Naive B cell (primary cell): ENCODE measurements around the gene ABHD17A. TPM values are rescaled to one million over a fixed set of nuclear protein-coding genes. Genes with fewer than 3 reads are reported as not detected.
"Not testable (repeated sequence)": the region's sequence is repeated elsewhere in the genome, so short reads cannot be mapped to it uniquely, and the experiment has no call there.

Source experiments
- ATAC-seq, 2 donors: fragments of 150-1000 bp; cut with Tn5 transposase; 2 replicates each; pipeline ENCODE4 v1.10.0; 2021; ENCODE audit warnings: low read depth in 2 of 2, mild to moderate bottlenecking in 2 of 2, moderate library complexity in 2 of 2
- DNase-seq: peaks from one replicate; pipeline ENCODE4 v3.0.0; 2022
- H3K27ac Mint-ChIP-seq, 6 donors: one replicate each; pipeline ENCODE4 v1.8.0; 2020 to 2022; ENCODE audit warnings: mild to moderate bottlenecking in 6 of 6, mixed read lengths in 6 of 6, moderate library complexity in 5 of 6, inconsistent platforms in 2 of 6
- H3K27me3 Mint-ChIP-seq, 3 donors: one replicate each; pipeline ENCODE4 v1.8.0; 2021 to 2022; ENCODE audit warnings: mixed read lengths in 3 of 3, mild to moderate bottlenecking in 1 of 3
- H3K36me3 Mint-ChIP-seq, 2 donors: one replicate each; pipeline ENCODE4 v1.8.0; 2020 to 2022; ENCODE audit warnings: mixed read lengths in 2 of 2, inconsistent platforms in 1 of 2, mild to moderate bottlenecking in 1 of 2
- H3K4me1 Mint-ChIP-seq, 3 donors: one replicate each; pipeline ENCODE4 v1.8.0; 2020 to 2022; ENCODE audit warnings: mixed read lengths in 3 of 3, inconsistent platforms in 1 of 3, mild to moderate bottlenecking in 1 of 3, moderate library complexity in 1 of 3
- H3K4me3 Mint-ChIP-seq, 8 donors: one replicate each; pipeline ENCODE4 v1.8.0; 2020 to 2022; ENCODE audit warnings: mild to moderate bottlenecking in 8 of 8, mixed read lengths in 8 of 8, moderate library complexity in 8 of 8, inconsistent platforms in 2 of 8
- H3K9me3 Mint-ChIP-seq, 7 donors: one replicate each; pipeline ENCODE4 v1.8.0; 2020 to 2022; ENCODE audit warnings: mixed read lengths in 7 of 7, mild to moderate bottlenecking in 5 of 7, inconsistent platforms in 2 of 7, moderate library complexity in 1 of 7
- polyA plus RNA-seq, 6 donors: library from polyadenylated mRNA; unstranded; fragments of 300-500 nt; fragmentation: Illumina TruSeq; gene quantifications; one replicate each; pipeline ENCODE4 v1.2.3, GENCODE V29; 2021; ENCODE audit warnings: low read depth in 6 of 6

The ABHD17A gene
- polyA plus RNA-seq, 6 donors from 2014 or later, result 59.4 to 113 (median 78.2) TPM

GRCh38 chr19:1905863-1906375, 20.6 kb upstream of the ABHD17A start:
- DNase-seq (no peak), ATAC-seq (no peak)
- Mint-ChIP-seq H3K4me1 (peaks cover 38 to 68% (median 66%) of the 10 kb centered on the region in 3 donors), H3K9me3 (no peaks in the 10 kb centered on the region), H3K4me3 (peak overlapping the region; percentile 85 to 94 (median 90)), H3K27ac (peak overlapping the region; percentile 63 to 99 (median 93)), H3K27me3 (no peaks in the 10 kb centered on the region), H3K36me3 (no peaks in the 10 kb centered on the region)

GRCh38 chr19:1905110-1905862, 20.0 kb upstream of the ABHD17A start, which contains the start of the genes ADAT3 and SCAMP4:
TSS of gene ADAT3 (plus strand) at chr19:1905399. CDS start at chr19:1912048, 6,649 bp downstream.
TSS of gene SCAMP4 (plus strand) at chr19:1905399. CDS start at chr19:1915020, 9,621 bp downstream.
- DNase-seq (peak; percentile 97), ATAC-seq (peak; percentile 86 to 87)
- Mint-ChIP-seq H3K9me3 (no peaks in the 10 kb centered on the region), H3K27ac (peak within 1 kb of the TSS; percentile 89 to 99 (median 95)), H3K27me3 (no peaks in the 10 kb centered on the region), H3K4me1 (peaks cover 36 to 65% (median 63%) of the 10 kb centered on the region in 3 donors), H3K36me3 (no peaks in the 10 kb centered on the region), H3K4me3 (peak within 1 kb of the TSS; percentile 85 to 94 (median 90))

GRCh38 chr19:1904860-1905109, 19.5 kb upstream of the ABHD17A start:
- Mint-ChIP-seq H3K4me3 (peak overlapping the region; percentile 85 to 90 (median 86)), H3K27me3 (no peaks in the 10 kb centered on the region), H3K9me3 (no peaks in the 10 kb centered on the region), H3K27ac (peak overlapping the region; percentile 89 to 99 (median 95)), H3K4me1 (peaks cover 34 to 60% (median 58%) of the 10 kb centered on the region in 3 donors), H3K36me3 (no peaks in the 10 kb centered on the region)
- no peak for DNase-seq
- ATAC-seq, result peak; percentile 2 to 3

GRCh38 chr19:1902923-1903322, 17.6 kb upstream of the ABHD17A start:
- ATAC-seq (no peak), DNase-seq (no peak)
- Mint-ChIP-seq H3K4me3 (peak overlapping the region; percentile 58 to 86 (median 84)), H3K27me3 (no peaks in the 10 kb centered on the region), H3K9me3 (no peaks in the 10 kb centered on the region), H3K27ac (peak overlapping the region; percentile 66 to 99 (median 80)), H3K4me1 (peaks cover 20 to 57% (median 57%) of the 10 kb centered on the region in 3 donors), H3K36me3 (no peaks in the 10 kb centered on the region)

GRCh38 chr19:1901940-1902404, 16.7 kb upstream of the ABHD17A start:
- ATAC-seq, result no peak

GRCh38 chr19:1896508-1896907, 11.2 kb upstream of the ABHD17A start:
- Mint-ChIP-seq H3K27me3 (no peaks in the 10 kb centered on the region), H3K27ac (peak overlapping the region in 4 of 6 donors; percentile 86 to 99 (median 93)), H3K36me3 (no peaks in the 10 kb centered on the region), H3K4me3 (peak overlapping the region; percentile 83 to 96 (median 92)), H3K4me1 (peaks cover 16 to 72% (median 44%) of the 10 kb centered on the region in 3 donors), H3K9me3 (no peaks in the 10 kb centered on the region)
- ATAC-seq, result no peak
- DNase-seq, result no peak

More at GRCh38 chr19:1901940-1902404, 16.7 kb upstream of the ABHD17A start:
- H3K9me3 Mint-ChIP-seq, result no peaks in the 10 kb centered on the region
- peak overlapping the region in 1 of 6 donors; percentile 30 for H3K27ac Mint-ChIP-seq
- H3K4me1 Mint-ChIP-seq, result peaks cover 26 to 62% (median 56%) of the 10 kb centered on the region in 3 donors
- no peaks in the 10 kb centered on the region for H3K27me3 Mint-ChIP-seq
- H3K4me3 Mint-ChIP-seq, result no peak overlapping the region
- no peak for DNase-seq
- no peaks in the 10 kb centered on the region for H3K36me3 Mint-ChIP-seq

- Mint-ChIP-seq H3K27ac (peak overlapping the region in 4 of 6 donors; percentile 36 to 87 (median 74)), H3K4me3 (peak overlapping the region in 4 of 8 donors; percentile 28 to 75 (median 55)), H3K27me3 (no peaks in the 10 kb centered on the region), H3K36me3 (no peaks in the 10 kb centered on the region), H3K9me3 (no peaks in the 10 kb centered on the region), H3K4me1 (peaks cover 20 to 65% (median 40%) of the 10 kb centered on the region in 3 donors)
- DNase-seq, result no peak
- no peak for ATAC-seq
Measured at GRCh38 chr19:1893791-1894190, 8.5 kb upstream of the ABHD17A start.

GRCh38 chr19:1889907-1890306, 4.6 kb upstream of the ABHD17A start:
- no peaks in the 10 kb centered on the region for H3K9me3 Mint-ChIP-seq
- no peak for ATAC-seq
- H3K36me3 Mint-ChIP-seq, result no peaks in the 10 kb centered on the region
- H3K4me1 Mint-ChIP-seq, result peaks cover 17 to 42% (median 22%) of the 10 kb centered on the region in 3 donors
- peak overlapping the region in 1 of 8 donors; percentile 30 for H3K4me3 Mint-ChIP-seq
- peak overlapping the region in 2 of 6 donors; percentile 27 to 33 for H3K27ac Mint-ChIP-seq
- no peak for DNase-seq
- H3K27me3 Mint-ChIP-seq, result no peaks in the 10 kb centered on the region

- Mint-ChIP-seq H3K27ac (peak overlapping the region in 2 of 6 donors; percentile 41 to 63), H3K9me3 (no peaks in the 10 kb centered on the region), H3K36me3 (no peaks in the 10 kb centered on the region), H3K4me3 (no peak overlapping the region), H3K4me1 (peaks cover 26 to 44% (median 27%) of the 10 kb centered on the region in 3 donors), H3K27me3 (no peaks in the 10 kb centered on the region)
- no peak for DNase-seq
- ATAC-seq, result no peak
Measured at GRCh38 chr19:1888385-1888784, 3.1 kb upstream of the ABHD17A start.

- peak overlapping the region in 4 of 8 donors; percentile 41 to 92 (median 70) for H3K4me3 Mint-ChIP-seq
- not testable (repeated sequence) for ATAC-seq, H3K36me3 Mint-ChIP-seq, H3K9me3 Mint-ChIP-seq, H3K27me3 Mint-ChIP-seq, DNase-seq
- H3K4me1 Mint-ChIP-seq, result peaks cover 38 to 41% (median 39%) of the 10 kb centered on the region in 3 donors
- H3K27ac Mint-ChIP-seq, result peak overlapping the region in 1 of 6 donors; percentile 92
Measured at GRCh38 chr19:1886360-1886759, 1.1 kb upstream of the ABHD17A start.

- peak overlapping the region; percentile 87 to 99 (median 97) for H3K4me3 Mint-ChIP-seq
- H3K27ac Mint-ChIP-seq, result peak overlapping the region; percentile 87 to 98 (median 95)
- ATAC-seq (peak; percentile 12 to 13), DNase-seq (no peak)
- no peaks in the 10 kb centered on the region for H3K9me3 Mint-ChIP-seq
- peaks cover 34 to 41% (median 38%) of the 10 kb centered on the region in 3 donors for H3K4me1 Mint-ChIP-seq
- no peaks in the 10 kb centered on the region for H3K27me3 Mint-ChIP-seq
- H3K36me3 Mint-ChIP-seq, result no peaks in the 10 kb centered on the region
Measured at GRCh38 chr19:1884719-1885334, 469 bp downstream of the ABHD17A start.

- H3K27ac Mint-ChIP-seq, result peak overlapping the region; percentile 87 to 98 (median 95)
- no peak for DNase-seq
- peaks cover 34 to 41% (median 38%) of the 10 kb centered on the region in 3 donors for H3K4me1 Mint-ChIP-seq
- no peaks in the 10 kb centered on the region for H3K36me3 Mint-ChIP-seq
- H3K4me3 Mint-ChIP-seq, result peak overlapping the region; percentile 87 to 99 (median 97)
- no peaks in the 10 kb centered on the region for H3K27me3 Mint-ChIP-seq
- no peaks in the 10 kb centered on the region for H3K9me3 Mint-ChIP-seq
- ATAC-seq, result no peak
Measured at GRCh38 chr19:1884291-1884718, 991 bp downstream of the ABHD17A start.

GRCh38 chr19:1883784-1884183, 1.5 kb downstream of the ABHD17A start:
- Mint-ChIP-seq H3K9me3 (no peaks in the 10 kb centered on the region), H3K36me3 (no peaks in the 10 kb centered on the region), H3K27ac (peak overlapping the region; percentile 47 to 98 (median 90)), H3K27me3 (no peaks in the 10 kb centered on the region), H3K4me3 (peak overlapping the region; percentile 87 to 99 (median 97)), H3K4me1 (peaks cover 34 to 41% (median 38%) of the 10 kb centered on the region in 3 donors)
- DNase-seq (no peak), ATAC-seq (no peak)
